GM19452 (cell line): ENCODE results near the gene GGA1.

ENCODE experiments used
- ATAC-seq: cut with Tn5 transposase; IDR thresholded peaks from one replicate; pipeline ENCODE4 v1.9.1; 2021; ENCODE audit not compliant: unreplicated experiment

The GGA1 gene

DNA sequence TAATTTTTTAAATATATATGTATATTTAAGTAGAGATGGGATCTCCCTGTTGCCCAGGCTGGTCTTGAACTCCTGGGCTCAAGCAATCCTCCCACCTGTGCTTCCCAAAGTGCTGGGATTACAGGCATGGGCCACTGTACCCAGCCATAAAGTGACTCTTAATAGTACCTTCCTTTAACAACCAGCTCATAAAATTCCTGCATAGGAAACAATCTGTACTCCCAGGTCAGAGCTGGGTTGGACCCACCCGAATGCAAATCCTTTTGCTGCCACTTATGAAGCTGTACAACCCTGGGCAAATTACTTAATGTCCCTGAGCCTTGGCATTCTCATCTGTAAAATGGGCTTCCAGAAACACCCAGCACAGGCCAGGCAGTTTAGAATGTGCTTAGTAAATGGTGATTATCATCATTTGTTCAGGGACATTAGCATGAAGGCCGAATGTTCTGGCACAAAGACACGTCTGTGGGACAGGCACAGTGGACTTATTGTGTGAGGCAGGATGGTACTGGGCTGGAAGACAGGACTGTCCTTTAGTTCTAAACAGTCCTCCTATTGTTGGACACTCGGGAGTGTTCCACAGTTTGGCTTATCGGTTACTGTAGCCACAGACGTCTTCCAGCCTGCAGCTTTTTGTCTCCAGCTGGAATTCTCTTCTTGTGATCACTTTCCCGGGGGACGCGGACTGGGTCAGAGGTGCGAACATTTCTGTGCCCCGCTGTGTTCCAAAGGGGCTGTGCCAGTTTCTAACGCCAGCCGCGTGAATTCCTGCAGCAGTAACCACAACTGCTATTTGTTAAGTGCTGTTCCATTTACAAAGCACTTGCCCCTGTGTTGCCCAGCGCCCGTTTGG, 55.8 kb downstream of the GGA1 start:
- ATAC-seq, result no peak

DNA sequence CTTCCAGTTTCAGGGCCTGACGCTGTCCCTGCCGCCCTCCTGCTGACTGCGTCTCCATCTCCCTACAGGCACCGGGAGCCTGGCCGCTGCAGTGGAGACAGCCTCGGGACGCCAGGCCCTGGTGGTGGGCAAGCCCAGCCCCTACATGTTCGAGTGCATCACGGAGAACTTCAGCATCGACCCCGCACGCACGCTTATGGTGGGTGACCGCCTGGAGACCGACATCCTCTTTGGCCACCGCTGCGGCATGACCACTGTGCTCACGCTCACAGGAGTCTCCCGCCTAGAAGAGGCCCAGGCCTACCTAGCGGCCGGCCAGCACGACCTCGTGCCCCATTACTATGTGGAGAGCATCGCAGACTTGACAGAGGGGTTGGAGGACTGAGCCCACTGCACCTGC, 56.9 kb downstream of the GGA1 start:
- ATAC-seq, result no peak

DNA sequence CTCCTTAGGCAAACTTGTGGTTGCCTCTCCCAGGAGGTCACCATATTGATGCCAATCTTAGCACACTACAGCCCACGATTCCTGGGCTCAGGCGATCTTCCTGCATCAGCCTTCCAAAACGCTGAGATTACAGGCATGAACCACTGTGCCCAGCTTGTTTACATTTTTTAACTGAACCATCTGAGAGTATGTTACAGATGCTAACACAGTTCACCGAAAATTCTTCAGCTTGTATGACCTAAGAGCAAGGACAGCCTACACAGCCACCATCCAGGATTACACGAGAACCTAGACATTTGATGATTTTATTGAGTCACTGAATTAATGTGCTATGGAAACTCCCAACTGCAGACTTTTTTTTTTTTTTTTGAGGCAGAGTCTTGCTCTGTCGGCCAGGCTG, 61.0 kb downstream of the GGA1 start:
- no peak for ATAC-seq

- no peak for ATAC-seq
Measured at GRCh38 chr22:37672206-37672919, 63.7 kb downstream of the GGA1 start.

GRCh38 chr22:37672920-37673455, 64.4 kb downstream of the GGA1 start:
- ATAC-seq, result no peak

- ATAC-seq, result no peak
Measured at GRCh38 chr22:37674248-37674647, 65.6 kb downstream of the GGA1 start.

DNA sequence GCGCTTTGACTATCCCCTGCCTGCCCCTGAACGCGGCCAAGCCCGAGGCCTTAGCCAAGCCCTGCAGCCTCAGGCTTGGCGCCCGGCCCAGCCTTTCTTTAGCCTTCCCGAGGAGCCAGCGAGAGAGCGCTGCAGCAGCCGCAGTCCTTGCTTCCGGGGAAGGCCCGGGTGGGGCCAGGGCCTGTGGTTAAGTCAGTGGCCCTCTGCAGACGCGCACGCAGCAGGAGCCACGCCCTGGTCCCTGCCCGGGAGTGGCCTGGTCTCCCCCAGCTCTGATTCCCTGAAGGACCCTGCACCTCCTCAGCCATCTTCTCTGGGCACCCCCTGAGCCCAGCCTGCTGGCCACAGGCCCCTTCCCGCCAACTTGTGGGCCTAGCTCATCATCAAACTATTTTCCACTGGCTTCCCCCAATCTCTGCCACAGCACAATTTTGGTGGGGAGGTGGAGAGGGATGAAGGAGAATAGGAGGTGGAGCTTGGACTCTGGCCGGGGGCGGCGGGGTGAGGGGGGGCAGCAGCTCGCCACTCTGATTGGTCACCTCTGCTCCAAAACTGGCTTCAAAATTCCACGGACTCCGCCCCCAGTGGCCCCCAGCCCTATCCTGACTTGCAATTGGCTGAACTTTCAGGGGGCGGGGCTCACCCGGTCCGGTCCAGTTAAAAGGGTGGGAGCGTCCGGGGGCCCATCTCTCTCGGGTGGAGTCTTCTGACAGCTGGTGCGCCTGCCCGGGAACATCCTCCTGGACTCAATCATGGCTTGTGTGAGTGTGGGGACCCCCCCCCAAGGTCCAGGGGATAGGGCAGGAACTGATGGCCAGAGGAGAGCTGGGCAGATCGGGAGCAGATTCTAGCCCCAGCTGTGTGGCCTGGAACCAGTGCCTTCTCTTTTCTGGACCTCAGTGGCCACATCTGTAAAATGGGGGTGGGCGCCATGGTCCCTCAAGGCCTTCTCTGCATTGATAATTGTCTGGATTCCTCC, 66.6 kb downstream of the GGA1 start, which contains the start of gene LGALS1:
TSS of gene LGALS1 (plus strand) at position 686 of the 979 bp plus-strand sequence. CDS start at position 753, 67 bp downstream.
- peak; percentile 41 for ATAC-seq

DNA sequence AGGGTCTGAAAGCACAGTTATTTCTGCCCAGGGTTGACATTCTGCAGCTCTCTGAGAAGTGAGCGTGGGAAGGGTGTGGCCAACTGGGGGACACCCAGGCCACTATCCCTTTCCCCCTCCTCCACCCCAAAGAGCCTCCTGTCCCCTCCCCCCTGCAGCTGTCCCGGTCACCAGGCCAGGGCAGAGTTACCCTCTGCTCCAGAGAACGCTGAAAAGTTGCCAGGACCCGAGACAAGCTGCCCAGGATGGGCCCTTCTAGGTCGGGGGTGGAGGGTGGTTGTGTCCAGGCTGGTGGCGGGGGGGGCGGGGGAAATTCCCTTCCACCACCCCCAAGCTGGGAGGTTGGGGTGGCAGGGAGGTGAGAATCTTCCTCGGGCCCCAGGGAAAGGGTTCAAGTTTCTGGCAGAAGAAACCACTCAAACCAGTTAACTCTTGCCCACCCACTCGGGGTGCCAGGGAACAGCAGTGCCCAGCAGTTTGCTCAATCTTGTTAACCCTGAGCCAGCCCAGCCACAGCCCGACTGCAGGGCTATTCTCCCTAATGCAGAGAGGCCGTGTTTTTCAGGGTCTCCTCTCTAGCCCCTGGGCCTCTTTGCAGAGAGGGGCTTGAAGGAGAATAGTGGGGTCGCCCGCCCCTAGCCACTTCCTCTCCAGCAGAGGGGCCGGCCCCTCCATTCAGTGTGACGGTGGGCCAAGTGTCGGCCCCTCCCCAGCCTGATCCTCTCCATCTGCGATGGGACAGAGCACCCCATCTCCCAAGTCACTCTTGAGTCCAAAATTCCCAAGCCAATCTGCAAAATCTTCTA, 67.5 kb downstream of the GGA1 start:
- ATAC-seq, result no peak

GRCh38 chr22:37676736-37677492, 68.3 kb downstream of the GGA1 start:
- no peak for ATAC-seq

GRCh38 chr22:37677493-37677974, 68.9 kb downstream of the GGA1 start:
- no peak for ATAC-seq

DNA sequence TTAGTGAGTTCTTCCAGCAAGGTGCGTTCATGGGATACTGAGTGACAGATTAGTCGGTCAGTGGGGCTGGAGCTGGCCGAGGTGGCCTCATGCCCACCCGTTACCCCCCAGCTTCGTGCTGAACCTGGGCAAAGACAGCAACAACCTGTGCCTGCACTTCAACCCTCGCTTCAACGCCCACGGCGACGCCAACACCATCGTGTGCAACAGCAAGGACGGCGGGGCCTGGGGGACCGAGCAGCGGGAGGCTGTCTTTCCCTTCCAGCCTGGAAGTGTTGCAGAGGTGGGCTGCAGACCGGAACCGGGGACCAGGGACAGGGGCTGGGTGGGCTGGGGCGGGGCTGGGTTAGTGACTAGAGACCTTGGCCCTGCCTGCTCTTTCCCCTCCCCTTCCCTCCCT, 69.7 kb downstream of the GGA1 start:
- ATAC-seq, result no peak

- no peak for ATAC-seq
Measured at GRCh38 chr22:37679670-37680069, 71.0 kb downstream of the GGA1 start.

GRCh38 chr22:37680191-37680851, 71.7 kb downstream of the GGA1 start:
- no peak for ATAC-seq

GRCh38 chr22:37681001-37681424, 72.4 kb downstream of the GGA1 start:
- ATAC-seq, result no peak

- no peak for ATAC-seq
Measured at GRCh38 chr22:37681556-37682049, 73.0 kb downstream of the GGA1 start.
